ENCODE data around the gene HNRNPH1. TPM values are rescaled to one million over a fixed set of nuclear protein-coding genes. Genes with fewer than 3 reads are reported as not detected.

Gene HNRNPH1
- total RNA-seq, 4 donors from 2014 or later: 459 to 991 (median 620) TPM

DNA sequence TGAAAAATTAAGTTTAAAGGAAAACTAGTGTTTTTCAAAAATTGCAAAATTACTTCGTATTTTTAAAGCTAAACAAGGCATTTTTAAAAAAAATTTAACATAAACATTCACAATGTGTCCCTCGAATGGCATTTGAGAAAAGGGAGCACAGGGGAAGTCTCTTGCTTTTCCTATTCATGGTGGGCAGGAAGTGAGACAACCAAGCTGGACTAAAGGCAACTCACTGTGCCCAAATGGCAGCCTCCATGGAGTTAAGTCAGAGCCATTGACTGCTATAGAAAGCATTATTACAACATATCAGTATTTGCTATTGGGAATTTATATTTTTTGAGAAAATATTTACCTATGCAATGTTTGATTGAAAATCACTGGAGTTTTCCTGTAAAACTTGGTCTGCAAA is 8.3 kb downstream of the HNRNPH1 start:
- 60 to 73% methylated on average over 2 of the region's 2 CpGs for WGBS, 2 donors
- Histone ChIP-seq H3K27me3 (no peaks in the 10 kb centered on the region), H3K27ac (no peak overlapping the region), H3K4me1 (peaks cover 24 to 27% of the 10 kb centered on the region in 2 donors), H3K9me3 (no peaks in the 10 kb centered on the region), H3K4me3 (replicated peaks in 1 of 3) (no peak overlapping the region), H3K36me3 (peaks cover 87 to 90% of the 10 kb centered on the region in 2 donors)
- intact Hi-C loops (cut with DNase I): no loop called here
- TF ChIP-seq CTCF (IDR thresholded peaks at IDR 0.05): no peak
- no peak for TF ChIP-seq POLR2A (IDR thresholded peaks at IDR 0.05)
- DNase-seq: no peak

DNA sequence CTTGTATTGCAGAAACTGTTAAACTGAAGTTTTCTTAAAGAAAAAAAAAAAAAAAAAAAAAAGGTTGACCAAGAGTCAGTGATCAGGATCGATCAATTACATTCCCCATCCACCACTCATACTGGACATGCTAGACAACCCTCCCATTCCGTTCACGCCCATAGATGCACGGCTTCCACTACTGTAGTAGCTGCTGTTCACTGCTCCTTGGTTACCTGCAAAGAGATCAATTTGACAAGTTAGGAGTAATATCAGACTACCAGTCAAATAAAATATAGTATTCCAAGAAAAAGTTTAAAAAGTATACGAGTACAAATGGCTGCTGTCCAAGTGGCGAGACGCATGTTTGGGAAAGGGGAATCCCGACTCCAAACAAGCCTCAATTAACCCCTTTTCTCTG is 8.7 kb downstream of the HNRNPH1 start:
- intact Hi-C loops (cut with DNase I): no loop called here
- H3K4me1 ChIP-seq: peaks cover 27% of the 10 kb centered on the region in 2 donors
- WGBS, 2 donors: 74 to 79% methylated on average over 8 of the region's 8 CpGs

DNA sequence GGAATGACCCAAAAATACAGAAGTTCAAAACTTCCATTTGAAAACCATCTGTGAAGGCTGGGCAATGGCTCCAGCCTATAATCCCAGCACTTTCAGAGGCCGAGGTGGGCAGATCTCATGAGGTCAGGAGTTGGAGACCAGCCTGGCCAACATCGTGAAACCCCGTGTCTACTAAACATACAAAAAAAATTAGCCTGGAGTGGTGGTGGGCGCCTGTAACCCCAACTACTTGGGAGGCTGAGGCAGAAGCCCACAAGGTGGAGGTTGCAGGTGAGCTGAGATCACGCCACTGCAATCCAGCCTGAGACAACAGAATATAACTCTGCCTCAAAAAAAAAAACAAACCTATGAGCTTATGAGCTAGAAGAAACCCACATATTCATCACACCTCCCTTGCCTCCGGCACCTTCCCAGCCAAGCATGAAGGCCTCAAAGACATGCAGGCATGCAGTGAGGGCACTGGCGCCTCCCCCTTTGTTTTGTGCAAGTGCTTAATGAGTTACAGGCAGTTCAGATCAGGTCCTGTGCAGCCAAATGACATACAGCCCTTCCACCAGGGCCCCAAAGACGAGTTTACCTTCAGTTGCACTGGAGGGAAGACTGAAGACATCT is 9.9 kb downstream of the HNRNPH1 start:
- no peaks in the 10 kb centered on the region for H3K9me3 ChIP-seq
- no peak for DNase-seq
- peaks cover 84 to 91% of the 10 kb centered on the region in 2 donors for H3K36me3 ChIP-seq
- 79 to 83% methylated on average over 8 of the region's 8 CpGs for WGBS, 2 donors
- TF ChIP-seq POLR2A (IDR thresholded peaks at IDR 0.05) (no peak), CTCF (IDR thresholded peaks at IDR 0.05) (no peak)
- no peak overlapping the region for H3K27ac ChIP-seq
- H3K27me3 ChIP-seq: no peaks in the 10 kb centered on the region
- intact Hi-C loops (cut with DNase I): no loop called here
- peaks cover 18 to 38% of the 10 kb centered on the region in 2 donors for H3K4me1 ChIP-seq
- H3K4me3 ChIP-seq (replicated peaks in 1 of 3): no peak overlapping the region

More for the DNA sequence above, 8.7 kb downstream of the HNRNPH1 start:
- Histone ChIP-seq H3K36me3 (peaks cover 87 to 91% of the 10 kb centered on the region in 2 donors), H3K27me3 (no peaks in the 10 kb centered on the region), H3K27ac (no peak overlapping the region), H3K9me3 (no peaks in the 10 kb centered on the region), H3K4me3 (replicated peaks in 1 of 3) (no peak overlapping the region)
- no peak for DNase-seq
- no peak for TF ChIP-seq POLR2A (IDR thresholded peaks at IDR 0.05)
- TF ChIP-seq CTCF (IDR thresholded peaks at IDR 0.05): no peak

DNA sequence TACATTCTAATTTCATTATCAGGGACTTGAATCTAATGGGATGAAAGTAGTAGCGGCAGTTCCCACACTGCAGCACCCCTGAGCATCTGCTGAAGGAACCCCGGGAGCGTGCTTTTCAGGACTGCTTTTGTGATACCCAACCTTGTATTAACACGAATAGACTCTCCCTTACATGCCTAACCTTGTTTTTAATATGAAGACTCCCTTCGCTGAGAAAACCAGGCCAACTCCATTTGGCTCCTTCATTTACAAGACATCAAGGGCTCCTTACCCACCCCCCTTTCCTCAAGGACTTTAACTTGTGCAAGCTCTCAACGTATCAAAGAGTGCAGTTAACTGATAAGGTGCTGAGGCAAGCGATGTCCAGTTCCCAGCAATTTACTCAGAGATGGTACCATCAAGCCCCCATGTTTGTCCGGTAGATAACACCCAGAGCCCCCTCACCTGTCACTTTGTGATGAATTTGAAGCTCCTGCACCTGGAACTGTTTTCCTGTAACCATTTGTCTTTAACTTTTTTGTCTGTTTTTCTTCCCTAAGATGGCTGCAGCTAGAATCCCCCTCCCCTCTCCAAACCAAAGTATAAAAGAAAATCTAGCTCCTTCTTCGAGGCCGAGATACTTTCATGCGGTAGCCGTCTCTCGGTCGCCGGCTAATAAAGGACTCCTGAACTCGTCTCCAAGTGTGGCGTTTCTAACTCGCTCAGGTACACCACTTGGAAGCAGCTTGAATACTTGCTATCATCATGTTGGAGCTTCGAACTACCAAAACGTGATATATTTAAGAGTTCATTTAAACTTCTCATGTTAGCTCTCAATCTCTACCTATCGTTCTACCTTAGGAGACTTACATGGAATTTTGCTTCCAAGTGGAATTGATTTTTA is 10.7 kb downstream of the HNRNPH1 start:
- Histone ChIP-seq H3K9me3 (no peaks in the 10 kb centered on the region), H3K36me3 (peaks cover 82 to 84% of the 10 kb centered on the region in 2 donors), H3K4me1 (peaks cover 15 to 41% of the 10 kb centered on the region in 2 donors), H3K4me3 (replicated peaks in 1 of 3) (no peak overlapping the region), H3K27ac (no peak overlapping the region), H3K27me3 (no peaks in the 10 kb centered on the region)
- intact Hi-C loops (cut with DNase I): no loop called here
- TF ChIP-seq POLR2A (IDR thresholded peaks at IDR 0.05) (no peak), CTCF (IDR thresholded peaks at IDR 0.05) (no peak)
- no peak for DNase-seq
- WGBS, 2 donors: 86 to 87% methylated on average over 21 of the region's 21 CpGs

- intact Hi-C loops (cut with DNase I): no loop called here
- TF ChIP-seq CTCF (IDR thresholded peaks at IDR 0.05) (no peak), POLR2A (IDR thresholded peaks at IDR 0.05) (no peak)
- H3K27ac ChIP-seq: peak overlapping the region in 1 of 3 donors; percentile 63
- DNase-seq: no peak
- no peaks in the 10 kb centered on the region for H3K9me3 ChIP-seq
- no peaks in the 10 kb centered on the region for H3K27me3 ChIP-seq
- H3K4me3 ChIP-seq (replicated peaks in 1 of 3): no peak overlapping the region
- H3K4me1 ChIP-seq: peaks cover 15 to 36% of the 10 kb centered on the region in 2 donors
- peaks cover 81 to 82% of the 10 kb centered on the region in 2 donors for H3K36me3 ChIP-seq
These were observed 12.6 kb downstream of the HNRNPH1 start for GRCh38 chr5:179610903-179611265.
